SK-N-SH treated with all-trans-retinoic acid at 6 μM for 48 hours (cell line): ENCODE measurements around the gene LCNL1.

ENCODE experiments used
- ATAC-seq: fragments of 200-7000 bp; cut with Tn5 transposase; 3 replicates; pipeline ENCODE4 v1.9.1; 2020; ENCODE audit warnings: mild to moderate bottlenecking, moderate library complexity
- ARNTL ChIP-seq: fragments of 450-650 bp; formaldehyde crosslinking; IDR thresholded peaks from 2 replicates; pipeline ENCODE4 v1.5.0; 2020; ENCODE audit warnings: low read depth, mild to moderate bottlenecking, moderate library complexity, borderline replicate concordance
- BACH2 ChIP-seq: fragments of 250-450 bp; sonication (Bioruptor Pico); IDR thresholded peaks from 2 replicates; pipeline ENCODE4 v1.9.0; 2021; ENCODE audit warnings: mild to moderate bottlenecking, borderline replicate concordance
- CSDC2 ChIP-seq: fragments of 250-450 bp; sonication (Bioruptor Pico); IDR thresholded peaks from 2 replicates; pipeline ENCODE4 v1.5.0; 2020; ENCODE audit warnings: mild to moderate bottlenecking, moderate library complexity
- ESRRG ChIP-seq: fragments of 250-450 bp; sonication (Bioruptor Pico); IDR thresholded peaks from 2 replicates; pipeline ENCODE4 v1.6.1; 2021; ENCODE audit warnings: mild to moderate bottlenecking
- GLIS3 ChIP-seq: fragments of 250-450 bp; sonication (Bioruptor Pico); IDR thresholded peaks from 2 replicates; pipeline ENCODE4 v1.5.0; 2020; ENCODE audit warnings: mild to moderate bottlenecking, moderate library complexity
- ISL1 ChIP-seq: fragments of 250-450 bp; sonication (Bioruptor Pico); IDR thresholded peaks from 2 replicates; pipeline ENCODE4 v2.1.2; 2022; ENCODE audit warnings: mild to moderate bottlenecking, moderate library complexity
- OSR1 ChIP-seq: fragments of 250-450 bp; sonication (Bioruptor Pico); IDR thresholded peaks from 2 replicates; pipeline ENCODE4 v1.8.0; 2022; ENCODE audit warnings: moderate library complexity, mild to moderate bottlenecking, inconsistent platforms
- PPARA ChIP-seq: fragments of 250-450 bp; sonication (Bioruptor Pico); IDR thresholded peaks from 2 replicates; pipeline ENCODE4 v1.5.0; 2020; ENCODE audit warnings: mild to moderate bottlenecking, borderline replicate concordance
- RARB ChIP-seq: fragments of 250-450 bp; sonication (Bioruptor Pico); IDR thresholded peaks from 2 replicates; pipeline ENCODE4 v1.8.0; 2021; ENCODE audit warnings: mild to moderate bottlenecking, moderate library complexity
- SNAI2 ChIP-seq: fragments of 250-450 bp; sonication (Bioruptor Pico); IDR thresholded peaks from 2 replicates; pipeline ENCODE4 v1.5.0; 2020; ENCODE audit warnings: mild to moderate bottlenecking, moderate library complexity
- TCF4 ChIP-seq: fragments of 250-450 bp; sonication (Bioruptor Pico); IDR thresholded peaks from 2 replicates; pipeline ENCODE4 v1.8.0; 2021; ENCODE audit warnings: mild to moderate bottlenecking, moderate library complexity, borderline replicate concordance
- TOX ChIP-seq: fragments of 250-450 bp; sonication (Bioruptor Pico); IDR thresholded peaks from 2 replicates; pipeline ENCODE4 v1.8.0; 2021; ENCODE audit warnings: mild to moderate bottlenecking, moderate library complexity, borderline replicate concordance
- ZC3H10 ChIP-seq: fragments of 250-450 bp; sonication (Bioruptor Pico); IDR thresholded peaks from 2 replicates; pipeline ENCODE4 v1.5.1; 2021; ENCODE audit warnings: mild to moderate bottlenecking, moderate library complexity
- ZFP3 ChIP-seq: fragments of 250-450 bp; sonication (Bioruptor Pico); IDR thresholded peaks from 2 replicates; pipeline ENCODE4 v1.5.0; 2020; ENCODE audit warnings: mild to moderate bottlenecking, moderate library complexity
- ZFP30 ChIP-seq: fragments of 450-650 bp; formaldehyde crosslinking; IDR thresholded peaks from 2 replicates; pipeline ENCODE4 v1.5.0; 2022; ENCODE audit warnings: mild to moderate bottlenecking, moderate library complexity
- ZNF565 ChIP-seq: fragments of 450-650 bp; formaldehyde crosslinking; conservative IDR thresholded peaks from 2 replicates; pipeline ENCODE4 v1.5.0; 2020; ENCODE audit warnings: low read depth, mild to moderate bottlenecking, moderate library complexity
- ZNF70 ChIP-seq: fragments of 450-650 bp; formaldehyde crosslinking; IDR thresholded peaks from 2 replicates; pipeline ENCODE4 v1.5.0; 2020; ENCODE audit warnings: mild to moderate bottlenecking, moderate library complexity
- ZNF8 ChIP-seq: fragments of 450-650 bp; formaldehyde crosslinking; IDR thresholded peaks from 2 replicates; pipeline ENCODE4 v1.5.0; 2020; ENCODE audit warnings: mild to moderate bottlenecking, moderate library complexity
- TF ChIP-seq, protein P1 (sequence below): fragments of 250-450 bp; sonication (Bioruptor Pico); IDR thresholded peaks from 2 replicates; pipeline ENCODE4 v1.8.0; 2020; ENCODE audit warnings: mild to moderate bottlenecking, moderate library complexity, borderline replicate concordance
- TF ChIP-seq, protein P2 (sequence below): fragments of 250-450 bp; sonication (Bioruptor Pico); IDR thresholded peaks from 2 replicates; pipeline ENCODE4 v1.5.1; 2020; ENCODE audit warnings: low read depth, mild to moderate bottlenecking, moderate library complexity
- TF ChIP-seq, protein P3 (sequence below): fragments of 250-450 bp; sonication (Bioruptor Pico); IDR thresholded peaks from 2 replicates; pipeline ENCODE4 v1.8.0; 2021; ENCODE audit warnings: low read depth, mild to moderate bottlenecking, moderate library complexity, borderline replicate concordance
- TF ChIP-seq, protein P4 (sequence below): fragments of 250-450 bp; sonication (Bioruptor Pico); IDR thresholded peaks from 2 replicates; pipeline ENCODE4 v1.5.0; 2020; ENCODE audit warnings: mild to moderate bottlenecking, moderate library complexity

Gene LCNL1

DNA sequence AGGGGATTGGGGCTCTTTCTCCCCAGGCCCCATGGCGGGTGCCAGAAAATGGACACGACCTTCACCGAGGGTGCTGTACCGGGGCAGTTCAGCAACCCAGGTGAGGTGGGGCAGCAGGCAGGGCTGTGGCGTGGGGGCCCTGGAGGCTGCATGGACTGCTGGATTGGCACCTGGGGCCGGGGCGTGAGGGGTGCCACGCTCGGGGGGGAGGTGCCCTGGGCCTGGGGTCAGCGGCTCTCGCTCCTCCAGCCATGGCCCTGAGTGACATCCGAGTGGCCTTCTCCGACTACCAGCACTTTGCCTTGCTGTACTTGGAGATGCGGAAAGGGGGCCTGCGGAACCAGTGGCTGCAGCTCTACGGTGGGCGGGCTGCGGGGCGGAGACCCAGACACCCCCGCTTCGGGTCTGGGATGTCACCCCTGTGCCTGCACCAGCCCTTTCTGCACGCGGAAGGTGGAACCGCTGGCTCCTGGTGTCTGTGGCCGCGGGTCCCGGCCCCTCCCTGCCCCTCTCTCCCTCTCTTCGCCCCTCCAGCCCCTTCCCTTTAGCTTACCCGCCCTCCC, 1.8 kb downstream of the LCNL1 start:
- TF ChIP-seq TOX (no peak), BACH2 (CRISPR knock-in tag) (no peak), GLIS3 (CRISPR knock-in tag) (no peak), ZC3H10 (CRISPR knock-in tag) (no peak), OSR1 (no peak), ZFP3 (CRISPR knock-in tag) (no peak), ZNF70 (no peak), ZNF8 (no peak), PPARA (CRISPR knock-in tag) (no peak)
- TF ChIP-seq, protein P1, sequence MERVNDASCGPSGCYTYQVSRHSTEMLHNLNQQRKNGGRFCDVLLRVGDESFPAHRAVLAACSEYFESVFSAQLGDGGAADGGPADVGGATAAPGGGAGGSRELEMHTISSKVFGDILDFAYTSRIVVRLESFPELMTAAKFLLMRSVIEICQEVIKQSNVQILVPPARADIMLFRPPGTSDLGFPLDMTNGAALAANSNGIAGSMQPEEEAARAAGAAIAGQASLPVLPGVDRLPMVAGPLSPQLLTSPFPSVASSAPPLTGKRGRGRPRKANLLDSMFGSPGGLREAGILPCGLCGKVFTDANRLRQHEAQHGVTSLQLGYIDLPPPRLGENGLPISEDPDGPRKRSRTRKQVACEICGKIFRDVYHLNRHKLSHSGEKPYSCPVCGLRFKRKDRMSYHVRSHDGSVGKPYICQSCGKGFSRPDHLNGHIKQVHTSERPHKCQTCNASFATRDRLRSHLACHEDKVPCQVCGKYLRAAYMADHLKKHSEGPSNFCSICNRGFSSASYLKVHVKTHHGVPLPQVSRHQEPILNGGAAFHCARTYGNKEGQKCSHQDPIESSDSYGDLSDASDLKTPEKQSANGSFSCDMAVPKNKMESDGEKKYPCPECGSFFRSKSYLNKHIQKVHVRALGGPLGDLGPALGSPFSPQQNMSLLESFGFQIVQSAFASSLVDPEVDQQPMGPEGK (CRISPR knock-in tag) = no peak
- TF ChIP-seq, protein P2, sequence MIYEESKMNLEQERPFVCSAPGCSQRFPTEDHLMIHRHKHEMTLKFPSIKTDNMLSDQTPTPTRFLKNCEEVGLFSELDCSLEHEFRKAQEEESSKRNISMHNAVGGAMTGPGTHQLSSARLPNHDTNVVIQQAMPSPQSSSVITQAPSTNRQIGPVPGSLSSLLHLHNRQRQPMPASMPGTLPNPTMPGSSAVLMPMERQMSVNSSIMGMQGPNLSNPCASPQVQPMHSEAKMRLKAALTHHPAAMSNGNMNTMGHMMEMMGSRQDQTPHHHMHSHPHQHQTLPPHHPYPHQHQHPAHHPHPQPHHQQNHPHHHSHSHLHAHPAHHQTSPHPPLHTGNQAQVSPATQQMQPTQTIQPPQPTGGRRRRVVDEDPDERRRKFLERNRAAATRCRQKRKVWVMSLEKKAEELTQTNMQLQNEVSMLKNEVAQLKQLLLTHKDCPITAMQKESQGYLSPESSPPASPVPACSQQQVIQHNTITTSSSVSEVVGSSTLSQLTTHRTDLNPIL (CRISPR knock-in tag) = no peak
- ATAC-seq = no peak

DNA sequence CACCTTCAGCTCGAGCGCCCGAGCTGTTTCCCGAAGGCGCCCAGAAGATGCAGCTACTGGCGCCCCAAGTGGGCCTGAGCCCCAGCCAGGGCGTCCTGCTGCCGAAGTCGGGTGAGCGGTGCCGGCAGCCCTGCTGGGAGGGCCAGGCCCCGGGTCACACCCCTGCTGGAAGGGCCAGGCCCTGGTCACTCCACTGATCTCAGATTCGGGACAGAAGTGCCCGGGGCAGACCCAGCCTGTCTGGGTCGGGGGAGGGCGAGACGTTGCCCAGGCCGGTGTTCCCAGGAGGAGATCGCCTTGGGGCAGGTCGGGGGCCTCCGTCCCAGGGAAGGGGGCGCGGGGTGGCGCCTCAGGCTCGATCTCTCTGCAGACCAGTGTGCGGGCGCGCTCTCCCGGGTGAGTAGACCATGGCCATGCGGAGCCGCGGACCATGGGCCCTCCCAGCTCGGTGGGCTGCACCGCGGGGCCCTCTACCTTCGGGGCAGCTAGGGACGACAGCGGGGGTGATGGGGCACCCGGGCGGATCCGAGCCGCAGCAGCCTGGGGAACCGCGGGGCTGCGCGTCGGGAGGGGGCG, 2.3 kb downstream of the LCNL1 start:
- ATAC-seq = no peak
- TF ChIP-seq SNAI2 (CRISPR knock-in tag) (no peak), PPARA (CRISPR knock-in tag) (no peak)
- TF ChIP-seq, protein P3, sequence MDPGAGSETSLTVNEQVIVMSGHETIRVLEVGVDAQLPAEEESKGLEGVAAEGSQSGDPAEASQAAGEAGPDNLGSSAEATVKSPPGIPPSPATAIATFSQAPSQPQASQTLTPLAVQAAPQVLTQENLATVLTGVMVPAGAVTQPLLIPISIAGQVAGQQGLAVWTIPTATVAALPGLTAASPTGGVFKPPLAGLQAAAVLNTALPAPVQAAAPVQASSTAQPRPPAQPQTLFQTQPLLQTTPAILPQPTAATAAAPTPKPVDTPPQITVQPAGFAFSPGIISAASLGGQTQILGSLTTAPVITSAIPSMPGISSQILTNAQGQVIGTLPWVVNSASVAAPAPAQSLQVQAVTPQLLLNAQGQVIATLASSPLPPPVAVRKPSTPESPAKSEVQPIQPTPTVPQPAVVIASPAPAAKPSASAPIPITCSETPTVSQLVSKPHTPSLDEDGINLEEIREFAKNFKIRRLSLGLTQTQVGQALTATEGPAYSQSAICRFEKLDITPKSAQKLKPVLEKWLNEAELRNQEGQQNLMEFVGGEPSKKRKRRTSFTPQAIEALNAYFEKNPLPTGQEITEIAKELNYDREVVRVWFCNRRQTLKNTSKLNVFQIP (CRISPR knock-in tag) = no peak

DNA sequence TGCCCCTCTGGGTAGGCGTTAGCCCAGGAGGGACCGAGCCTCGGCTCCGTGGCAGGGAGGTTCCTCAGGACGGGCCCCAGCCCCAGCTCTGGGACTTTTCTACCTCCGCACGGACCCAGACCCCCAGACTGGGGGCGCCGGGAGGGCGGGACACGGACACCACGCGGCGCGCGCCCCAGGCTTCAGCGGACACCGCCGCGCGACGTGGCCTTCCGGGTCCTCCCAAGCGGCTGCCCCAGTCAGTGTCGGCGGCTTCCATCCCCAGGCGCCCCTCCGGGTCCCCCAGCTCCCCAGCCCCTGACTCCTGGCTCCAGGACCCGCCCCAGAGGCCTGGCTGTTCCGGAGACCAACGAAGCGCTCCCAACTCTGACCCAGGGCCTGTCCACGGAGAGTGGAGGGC, 3.1 kb downstream of the LCNL1 start:
- TF ChIP-seq ZNF565 (CRISPR knock-in tag) (no peak), ZNF70 (no peak), ISL1 (CRISPR knock-in tag) (no peak), OSR1 (no peak), TOX (no peak), ESRRG (CRISPR knock-in tag) (no peak), ARNTL (CRISPR knock-in tag) (no peak), TCF4 (no peak), RARB (CRISPR knock-in tag) (no peak), SNAI2 (CRISPR knock-in tag) (no peak), PPARA (CRISPR knock-in tag) (no peak), ZFP30 (no peak), ZNF8 (no peak), ZC3H10 (CRISPR knock-in tag) (no peak), ZFP3 (CRISPR knock-in tag) (no peak), CSDC2 (CRISPR knock-in tag) (no peak)
- TF ChIP-seq, protein P4, sequence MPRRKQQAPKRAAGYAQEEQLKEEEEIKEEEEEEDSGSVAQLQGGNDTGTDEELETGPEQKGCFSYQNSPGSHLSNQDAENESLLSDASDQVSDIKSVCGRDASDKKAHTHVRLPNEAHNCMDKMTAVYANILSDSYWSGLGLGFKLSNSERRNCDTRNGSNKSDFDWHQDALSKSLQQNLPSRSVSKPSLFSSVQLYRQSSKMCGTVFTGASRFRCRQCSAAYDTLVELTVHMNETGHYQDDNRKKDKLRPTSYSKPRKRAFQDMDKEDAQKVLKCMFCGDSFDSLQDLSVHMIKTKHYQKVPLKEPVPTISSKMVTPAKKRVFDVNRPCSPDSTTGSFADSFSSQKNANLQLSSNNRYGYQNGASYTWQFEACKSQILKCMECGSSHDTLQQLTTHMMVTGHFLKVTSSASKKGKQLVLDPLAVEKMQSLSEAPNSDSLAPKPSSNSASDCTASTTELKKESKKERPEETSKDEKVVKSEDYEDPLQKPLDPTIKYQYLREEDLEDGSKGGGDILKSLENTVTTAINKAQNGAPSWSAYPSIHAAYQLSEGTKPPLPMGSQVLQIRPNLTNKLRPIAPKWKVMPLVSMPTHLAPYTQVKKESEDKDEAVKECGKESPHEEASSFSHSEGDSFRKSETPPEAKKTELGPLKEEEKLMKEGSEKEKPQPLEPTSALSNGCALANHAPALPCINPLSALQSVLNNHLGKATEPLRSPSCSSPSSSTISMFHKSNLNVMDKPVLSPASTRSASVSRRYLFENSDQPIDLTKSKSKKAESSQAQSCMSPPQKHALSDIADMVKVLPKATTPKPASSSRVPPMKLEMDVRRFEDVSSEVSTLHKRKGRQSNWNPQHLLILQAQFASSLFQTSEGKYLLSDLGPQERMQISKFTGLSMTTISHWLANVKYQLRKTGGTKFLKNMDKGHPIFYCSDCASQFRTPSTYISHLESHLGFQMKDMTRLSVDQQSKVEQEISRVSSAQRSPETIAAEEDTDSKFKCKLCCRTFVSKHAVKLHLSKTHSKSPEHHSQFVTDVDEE (CRISPR knock-in tag) = no peak
- TF ChIP-seq, protein P1 (CRISPR knock-in tag) = no peak
- no peak for ATAC-seq
